Fibroblast of lung (primary cell): Measurements from ENCODE around the gene NCK2. TPM values are rescaled to one million over a fixed set of nuclear protein-coding genes. Genes with fewer than 3 reads are reported as not detected.

Experiments used
- DNase-seq, 2 donors: peaks; one replicate each; pipeline versions ENCODE4 v3.0.0 to v3.0.0-alpha.2; 2010; ENCODE audit warnings: low read depth in 2 of 2
- H2AFZ ChIP-seq: 2 replicates; pipeline ENCODE4 v1.5.1; 2012; ENCODE audit warnings: low read length, control low read depth, inconsistent platforms
- H3K27ac ChIP-seq: 2 replicates; pipeline ENCODE4 v1.5.1; 2011; ENCODE audit warnings: low read length, control low read depth; ENCODE audit not compliant: insufficient read depth
- H3K27me3 ChIP-seq: 2 replicates; pipeline ENCODE4 v1.5.1; 2011; ENCODE audit warnings: mild to moderate bottlenecking, low read length; ENCODE audit not compliant: control insufficient read depth, insufficient read depth
- H3K36me3 ChIP-seq: 2 replicates; pipeline ENCODE4 v1.5.1; 2011; ENCODE audit warnings: low read length; ENCODE audit not compliant: control insufficient read depth, insufficient read depth
- H3K4me1 ChIP-seq: 2 replicates; pipeline ENCODE4 v1.5.1; 2011; ENCODE audit warnings: low read length; ENCODE audit not compliant: control insufficient read depth, insufficient read depth; ENCODE audit errors: extremely low read depth
- H3K4me2 ChIP-seq: 2 replicates; pipeline ENCODE4 v1.5.1; 2011; ENCODE audit warnings: low read length, control low read depth; ENCODE audit not compliant: insufficient read depth; ENCODE audit errors: extremely low read depth
- H3K4me3 ChIP-seq, 4 experiments: fragments of 200-600 bp in 1 of 4; sonication (generic) in 1 of 4; replicated peaks in 1 of 4; 2 replicates each; pipeline ENCODE4 v1.5.1; 2011 to 2016; ENCODE audit warnings: low read length in 4 of 4, low read depth in 3 of 4, mild to moderate bottlenecking in 3 of 4, control low read depth in 2 of 4, inconsistent platforms in 1 of 4, mixed read lengths in 1 of 4; ENCODE audit not compliant: insufficient read depth in 1 of 4; ENCODE audit errors: control extremely low read depth in 1 of 4
- H3K79me2 ChIP-seq: 2 replicates; pipeline ENCODE4 v1.5.1; 2012; ENCODE audit warnings: mild to moderate bottlenecking, low read length, inconsistent platforms; ENCODE audit not compliant: control insufficient read depth, insufficient read depth
- H3K9ac ChIP-seq: 2 replicates; pipeline ENCODE4 v1.5.1; 2011; ENCODE audit warnings: mild to moderate bottlenecking, low read length, control low read depth; ENCODE audit not compliant: insufficient read depth
- H3K9me3 ChIP-seq: 2 replicates; pipeline ENCODE4 v1.5.1; 2012; ENCODE audit warnings: low read depth, low read length; ENCODE audit not compliant: control insufficient read depth, insufficient read depth
- H4K20me1 ChIP-seq: 2 replicates; pipeline ENCODE4 v1.5.1; 2011; ENCODE audit warnings: low read length; ENCODE audit not compliant: control insufficient read depth, insufficient read depth; ENCODE audit errors: extremely low read depth
- CTCF ChIP-seq, 2 donors: IDR thresholded peaks in 1 of 2; conservative IDR thresholded peaks in 1 of 2; 1 replicate in 1 of 2; 2 replicates in 1 of 2; pipeline ENCODE4 v1.5.1; 2011 to 2012; ENCODE audit warnings: low read length in 2 of 2, control low read depth in 1 of 2, inconsistent platforms in 1 of 2, low read depth in 1 of 2, mild to moderate bottlenecking in 1 of 2
- EZH2 ChIP-seq: IDR thresholded peaks from 2 replicates; pipeline ENCODE4 v1.5.1; 2012; ENCODE audit warnings: low read length, control low read depth, mild to moderate bottlenecking; ENCODE audit errors: missing control alignments
- polyA plus RNA-seq, 2 donors: library from polyadenylated mRNA; depleted of rRNA in 1 of 2; stranded (reverse) in 1 of 2; unstranded in 1 of 2; fragments of >200 nt; gene quantifications; 2 replicates each; pipeline ENCODE4 v1.2.1, GENCODE V29; 2011 to 2012; ENCODE audit warnings: missing spikeins in 1 of 2
- total RNA-seq: library from RNA; depleted of rRNA; stranded (reverse); fragments of >200 nt; gene quantifications from 2 replicates; pipeline ENCODE4 v1.2.1, GENCODE V29; 2014

NCK2 gene
- total and polyA plus RNA-seq, 2 donors (not counting 1 experiment from before 2014, with no cell fraction given) = 25.4 to 51.3 TPM

DNA sequence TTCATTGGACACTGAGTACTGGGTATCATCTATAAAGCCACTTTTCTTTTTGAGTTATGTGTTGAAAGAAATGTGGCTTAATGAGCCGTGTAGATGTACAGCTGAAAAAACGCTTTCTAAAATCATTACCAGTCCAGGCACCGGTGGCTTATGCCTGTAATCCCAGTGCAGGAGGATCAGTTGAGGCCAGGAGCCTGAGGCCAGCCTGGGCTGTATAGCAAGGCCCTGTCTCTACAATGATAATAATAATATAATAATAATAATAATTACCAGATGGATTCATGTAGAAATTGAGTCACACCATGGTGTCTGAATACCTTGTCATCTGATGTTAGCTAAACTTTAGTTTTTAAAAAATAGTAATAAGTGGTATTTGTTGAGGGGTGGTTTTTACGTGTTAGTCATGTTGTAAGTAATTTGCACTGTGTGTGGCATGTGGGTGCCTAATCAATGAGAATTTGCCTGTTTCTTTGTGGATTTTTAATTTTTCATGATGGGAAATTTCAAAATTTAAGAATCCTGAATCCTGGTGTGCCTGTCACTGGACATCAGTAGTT lies 30.1 kb downstream of the NCK2 start:
- no peak overlapping the region for H2AFZ ChIP-seq
- H3K9me3 ChIP-seq = no peaks in the 10 kb centered on the region
- TF ChIP-seq EZH2 (no peak), CTCF (conservative IDR thresholded peaks at IDR 0.05 in 1 of 2, IDR thresholded peaks at IDR 0.05 in 1 of 2; ENCODE audit: low read depth in 1 of 2, low read length in 2 of 2) (no peak)
- H4K20me1 ChIP-seq = no peaks in the 10 kb centered on the region
- peaks cover 7% of the 10 kb centered on the region for H3K79me2 ChIP-seq
- H3K36me3 ChIP-seq = no peaks in the 10 kb centered on the region
- no peaks in the 10 kb centered on the region for H3K27me3 ChIP-seq
- H3K9ac ChIP-seq = no peak overlapping the region
- H3K27ac ChIP-seq = no peak overlapping the region
- DNase-seq = no peak
- no peak overlapping the region for H3K4me2 ChIP-seq
- H3K4me3 ChIP-seq = no peak overlapping the region
- peaks cover 17% of the 10 kb centered on the region for H3K4me1 ChIP-seq

- no peak overlapping the region for H3K9ac ChIP-seq
- H3K9me3 ChIP-seq = no peaks in the 10 kb centered on the region
- no peak for DNase-seq
- H3K4me2 ChIP-seq = no peak overlapping the region
- H3K79me2 ChIP-seq = peaks cover 7% of the 10 kb centered on the region
- no peak overlapping the region for H3K27ac ChIP-seq
- no peaks in the 10 kb centered on the region for H3K27me3 ChIP-seq
- H3K4me3 ChIP-seq = no peak overlapping the region
- H3K36me3 ChIP-seq = no peaks in the 10 kb centered on the region
- H3K4me1 ChIP-seq = peaks cover 20% of the 10 kb centered on the region
- H4K20me1 ChIP-seq = no peaks in the 10 kb centered on the region
- TF ChIP-seq EZH2 (no peak), CTCF (conservative IDR thresholded peaks at IDR 0.05 in 1 of 2, IDR thresholded peaks at IDR 0.05 in 1 of 2; ENCODE audit: low read depth in 1 of 2, low read length in 2 of 2) (no peak)
- H2AFZ ChIP-seq = no peak overlapping the region
Measured at GRCh38 chr2:105775809-105776559, 31.3 kb downstream of the NCK2 start.

- H3K9me3 ChIP-seq = no peaks in the 10 kb centered on the region
- H3K79me2 ChIP-seq = peaks cover 7% of the 10 kb centered on the region
- H3K4me3 ChIP-seq = no peak overlapping the region
- no peak for TF ChIP-seq EZH2
- TF ChIP-seq CTCF (conservative IDR thresholded peaks at IDR 0.05 in 1 of 2, IDR thresholded peaks at IDR 0.05 in 1 of 2; ENCODE audit: low read depth in 1 of 2, low read length in 2 of 2) = no peak
- no peaks in the 10 kb centered on the region for H4K20me1 ChIP-seq
- no peaks in the 10 kb centered on the region for H3K27me3 ChIP-seq
- no peak overlapping the region for H3K9ac ChIP-seq
- DNase-seq = no peak
- no peak overlapping the region for H3K27ac ChIP-seq
- H2AFZ ChIP-seq = no peak overlapping the region
- H3K4me1 ChIP-seq = peaks cover 25% of the 10 kb centered on the region
- H3K36me3 ChIP-seq = no peaks in the 10 kb centered on the region
- H3K4me2 ChIP-seq = no peak overlapping the region
Measured at GRCh38 chr2:105776560-105776928, 31.8 kb downstream of the NCK2 start.
